SU-DHL-6 (cell line): ENCODE data around the gene WDR73.

Source experiments
- EZH2phosphoT487 ChIP-seq: fragments of 200-600 bp; sonication (generic), shearing (Covaris generic); conservative IDR thresholded peaks from 2 replicates; pipeline ENCODE4 v1.6.1; 2018; ENCODE audit warnings: mild to moderate bottlenecking, antibody characterized with exemption, low read length, moderate library complexity, mixed read lengths
- TF ChIP-seq, protein P1 (sequence below): fragments of 200-600 bp; sonication (generic); IDR thresholded peaks from one replicate; pipeline ENCODE4 v1.5.1; 2017; ENCODE audit warnings: antibody characterized with exemption, mild to moderate bottlenecking, low read length, moderate library complexity; ENCODE audit not compliant: insufficient read depth, poor library complexity, severe bottlenecking

GRCh38 chr15:84594617-84595290 lies 59.3 kb downstream of the WDR73 start:
- TF ChIP-seq, protein P1, sequence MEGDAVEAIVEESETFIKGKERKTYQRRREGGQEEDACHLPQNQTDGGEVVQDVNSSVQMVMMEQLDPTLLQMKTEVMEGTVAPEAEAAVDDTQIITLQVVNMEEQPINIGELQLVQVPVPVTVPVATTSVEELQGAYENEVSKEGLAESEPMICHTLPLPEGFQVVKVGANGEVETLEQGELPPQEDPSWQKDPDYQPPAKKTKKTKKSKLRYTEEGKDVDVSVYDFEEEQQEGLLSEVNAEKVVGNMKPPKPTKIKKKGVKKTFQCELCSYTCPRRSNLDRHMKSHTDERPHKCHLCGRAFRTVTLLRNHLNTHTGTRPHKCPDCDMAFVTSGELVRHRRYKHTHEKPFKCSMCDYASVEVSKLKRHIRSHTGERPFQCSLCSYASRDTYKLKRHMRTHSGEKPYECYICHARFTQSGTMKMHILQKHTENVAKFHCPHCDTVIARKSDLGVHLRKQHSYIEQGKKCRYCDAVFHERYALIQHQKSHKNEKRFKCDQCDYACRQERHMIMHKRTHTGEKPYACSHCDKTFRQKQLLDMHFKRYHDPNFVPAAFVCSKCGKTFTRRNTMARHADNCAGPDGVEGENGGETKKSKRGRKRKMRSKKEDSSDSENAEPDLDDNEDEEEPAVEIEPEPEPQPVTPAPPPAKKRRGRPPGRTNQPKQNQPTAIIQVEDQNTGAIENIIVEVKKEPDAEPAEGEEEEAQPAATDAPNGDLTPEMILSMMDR = no peak
- no peak for TF ChIP-seq EZH2phosphoT487
